ENCODE results near the gene STX7. TPM values are rescaled to one million over a fixed set of nuclear protein-coding genes. Genes with fewer than 3 reads are reported as not detected.

STX7 gene
- total and polyA plus RNA-seq, 2 donors: 39.7 to 41.1 TPM

DNA sequence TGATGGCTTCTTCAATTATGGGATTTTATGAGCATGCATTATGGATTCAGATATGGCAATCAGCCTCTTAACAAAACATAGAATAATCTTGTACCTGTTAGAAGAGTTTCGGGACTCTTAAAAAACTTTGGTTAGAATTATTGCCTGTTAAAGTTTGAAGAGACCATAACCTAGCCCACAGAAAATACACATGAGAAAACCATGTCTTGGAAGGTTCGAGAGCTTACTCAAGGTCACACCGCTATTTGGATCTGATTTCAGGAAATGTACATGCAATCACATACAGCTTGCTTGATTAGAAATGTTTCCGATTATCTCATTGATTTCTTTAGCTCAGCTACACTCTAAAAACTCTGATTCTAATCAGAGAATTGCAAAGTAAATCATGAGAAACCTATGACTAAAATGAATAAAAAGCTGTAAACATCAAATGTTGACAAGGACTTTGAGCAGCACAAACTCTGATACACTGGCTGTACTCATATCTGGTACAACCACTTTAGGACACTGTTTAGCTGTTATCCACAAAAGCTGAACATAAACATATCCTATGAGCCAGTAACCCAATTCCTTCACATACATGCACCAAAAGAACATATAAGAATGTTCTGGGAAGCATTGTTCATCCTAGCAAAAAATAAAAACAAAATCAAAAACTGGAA, 16.3 kb downstream of the STX7 start:
- Histone ChIP-seq H3K36me3 (ENCODE audit: insufficient read depth) (no peaks in the 10 kb centered on the region), H3K4me1 (ENCODE audit: insufficient read depth) (no peaks in the 10 kb centered on the region), H3K27ac (ENCODE audit: low read depth) (no peak overlapping the region), H3K4me3 (ENCODE audit: low read depth, low read length) (no peak overlapping the region)
- no peak for DNase-seq (ENCODE audit: extremely low spot score)
- WGBS: 48% methylated on average over 4 of the region's 4 CpGs

DNA sequence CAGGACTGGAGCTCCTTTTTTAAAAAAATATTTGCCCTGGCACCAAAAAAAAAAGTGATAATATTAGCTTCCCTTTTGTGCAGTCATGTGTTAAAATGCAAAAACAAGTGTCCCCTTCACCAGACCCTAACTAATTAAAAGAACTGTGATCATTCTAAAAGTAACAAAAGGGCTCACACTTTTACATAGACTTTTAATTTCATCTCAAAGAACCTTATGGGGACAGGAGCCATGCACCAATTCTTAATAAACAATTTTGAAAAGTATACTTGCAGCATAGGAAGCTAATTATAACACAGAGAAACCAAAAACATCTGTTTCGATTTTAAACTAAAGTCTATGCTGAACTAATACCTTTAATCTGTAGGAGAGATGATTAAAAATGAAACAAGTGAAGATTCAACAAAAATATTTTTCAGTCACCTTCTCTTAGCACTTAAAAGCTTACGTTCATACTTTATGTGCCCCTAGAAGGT, 17.3 kb downstream of the STX7 start:
- 61% methylated on average over 2 of the region's 2 CpGs for WGBS
- H3K27ac ChIP-seq (ENCODE audit: low read depth): no peak overlapping the region
- no peaks in the 10 kb centered on the region for H3K36me3 ChIP-seq (ENCODE audit: insufficient read depth)
- DNase-seq (ENCODE audit: extremely low spot score): no peak
- no peaks in the 10 kb centered on the region for H3K4me1 ChIP-seq (ENCODE audit: insufficient read depth)
- H3K4me3 ChIP-seq (ENCODE audit: low read depth, low read length): no peak overlapping the region

DNA sequence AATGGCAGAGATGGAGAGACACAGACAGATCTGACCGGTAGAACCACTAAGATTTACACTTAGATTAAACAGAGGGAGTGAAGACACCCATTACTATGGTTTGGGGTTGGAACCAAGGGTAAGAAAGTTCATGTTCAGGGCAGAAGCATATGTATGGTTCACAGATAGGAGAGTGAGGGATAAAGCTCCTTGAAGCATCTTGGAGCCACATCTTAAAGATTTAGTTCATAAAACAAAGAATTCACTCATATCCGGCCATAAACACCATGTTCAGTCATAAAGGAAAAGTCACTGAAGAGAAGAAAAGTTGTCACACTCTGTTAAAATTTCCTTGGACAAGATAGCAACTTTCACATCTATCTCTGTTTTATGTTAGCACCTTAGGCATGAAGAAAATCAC, 18.0 kb downstream of the STX7 start:
- no peaks in the 10 kb centered on the region for H3K4me1 ChIP-seq (ENCODE audit: insufficient read depth)
- no peaks in the 10 kb centered on the region for H3K36me3 ChIP-seq (ENCODE audit: insufficient read depth)
- WGBS: 51% methylated on average over 2 of the region's 2 CpGs
- H3K27ac ChIP-seq (ENCODE audit: low read depth): no peak overlapping the region
- no peak overlapping the region for H3K4me3 ChIP-seq (ENCODE audit: low read depth, low read length)
- DNase-seq (ENCODE audit: extremely low spot score): no peak

DNA sequence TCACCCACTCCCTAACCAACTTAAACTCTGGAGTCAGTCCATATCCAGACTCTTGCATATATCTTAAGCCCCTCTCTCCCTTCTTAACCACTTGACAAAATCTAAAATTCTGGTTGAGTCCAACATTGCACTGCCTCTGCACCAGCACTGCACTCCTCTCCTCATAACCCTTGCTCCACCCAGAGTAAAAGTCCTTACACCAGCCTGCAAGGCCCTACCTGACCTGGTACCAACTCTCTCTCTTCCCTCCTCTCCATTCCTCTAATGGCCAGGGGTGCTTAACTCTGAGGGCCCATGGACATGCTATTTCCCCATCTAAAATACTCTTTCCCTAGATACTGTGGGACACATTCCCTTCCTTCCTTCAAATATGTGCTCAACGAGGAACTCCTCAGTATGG, 21.0 kb downstream of the STX7 start:
- Histone ChIP-seq H3K27ac (ENCODE audit: low read depth) (no peak overlapping the region), H3K4me3 (ENCODE audit: low read depth, low read length) (no peak overlapping the region), H3K36me3 (ENCODE audit: insufficient read depth) (no peaks in the 10 kb centered on the region), H3K4me1 (ENCODE audit: insufficient read depth) (no peaks in the 10 kb centered on the region)
- 89% methylated on average over 1 of the region's 1 CpG for WGBS
- DNase-seq (ENCODE audit: extremely low spot score): no peak

DNA sequence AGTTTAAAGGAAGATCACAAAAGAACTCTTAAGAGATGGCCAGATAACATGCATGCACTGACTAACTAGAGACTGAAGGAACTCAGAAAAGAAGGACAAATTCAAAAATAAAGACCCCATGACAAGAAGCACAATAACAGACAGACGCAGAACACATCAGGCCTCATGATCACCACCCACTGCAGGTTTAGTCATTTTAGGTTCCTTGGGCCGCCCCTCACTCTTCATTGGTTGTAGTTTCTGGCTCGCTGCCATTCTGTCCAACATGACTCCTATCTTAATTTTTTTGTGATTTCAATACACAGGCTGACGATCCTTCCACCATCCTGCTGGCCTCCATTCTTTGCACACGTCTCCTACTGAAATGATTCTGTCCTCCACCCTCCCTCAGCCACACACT, 21.6 kb downstream of the STX7 start:
- Histone ChIP-seq H3K4me3 (ENCODE audit: low read depth, low read length) (no peak overlapping the region), H3K27ac (ENCODE audit: low read depth) (no peak overlapping the region)
- DNase-seq (ENCODE audit: extremely low spot score): no peak

DNA sequence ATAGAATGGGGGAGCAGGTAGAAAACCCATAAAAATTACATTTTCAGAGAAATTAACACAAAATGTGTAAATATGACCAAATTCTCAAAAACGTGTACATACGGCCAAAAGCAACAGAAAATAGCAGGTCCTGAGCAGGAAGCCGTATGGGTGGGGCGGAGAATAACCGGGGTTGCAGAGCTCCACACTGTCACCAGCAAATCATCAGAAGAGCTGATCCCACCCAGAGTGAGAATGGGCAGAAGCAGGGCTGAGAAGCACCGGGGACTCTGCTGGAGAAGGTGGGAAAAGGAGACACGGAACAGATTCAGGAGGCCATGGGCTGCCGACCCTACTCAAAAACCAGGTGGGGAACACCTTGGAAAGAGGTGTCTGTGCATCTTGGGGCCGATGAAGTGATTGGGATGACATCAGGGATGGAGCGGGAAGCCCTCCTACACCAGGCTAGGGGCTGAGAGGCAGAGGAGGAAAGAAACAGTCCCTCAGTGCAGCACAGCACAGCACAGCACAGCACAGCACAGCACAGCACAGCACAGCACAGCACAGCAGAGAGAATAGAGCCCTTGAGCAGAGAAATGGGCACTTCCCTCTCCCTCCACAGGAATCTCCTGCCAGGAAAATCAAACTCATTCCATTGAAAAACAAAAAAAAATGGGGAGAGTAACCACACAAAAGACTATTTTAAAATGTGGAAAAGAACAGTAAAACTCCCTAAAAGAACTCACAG, 22.3 kb downstream of the STX7 start:
- H3K4me1 ChIP-seq (ENCODE audit: insufficient read depth): no peaks in the 10 kb centered on the region
- H3K36me3 ChIP-seq (ENCODE audit: insufficient read depth): no peaks in the 10 kb centered on the region
- 79% methylated on average over 10 of the region's 10 CpGs for WGBS
- no peak overlapping the region for H3K27ac ChIP-seq (ENCODE audit: low read depth)
- H3K4me3 ChIP-seq (ENCODE audit: low read depth, low read length): no peak overlapping the region
- no peak for DNase-seq (ENCODE audit: extremely low spot score)

More for the DNA sequence above, 21.6 kb downstream of the STX7 start:
- Histone ChIP-seq H3K4me1 (ENCODE audit: insufficient read depth) (no peaks in the 10 kb centered on the region), H3K36me3 (ENCODE audit: insufficient read depth) (no peaks in the 10 kb centered on the region)
- WGBS: 88% methylated on average over 5 of the region's 5 CpGs

DNA sequence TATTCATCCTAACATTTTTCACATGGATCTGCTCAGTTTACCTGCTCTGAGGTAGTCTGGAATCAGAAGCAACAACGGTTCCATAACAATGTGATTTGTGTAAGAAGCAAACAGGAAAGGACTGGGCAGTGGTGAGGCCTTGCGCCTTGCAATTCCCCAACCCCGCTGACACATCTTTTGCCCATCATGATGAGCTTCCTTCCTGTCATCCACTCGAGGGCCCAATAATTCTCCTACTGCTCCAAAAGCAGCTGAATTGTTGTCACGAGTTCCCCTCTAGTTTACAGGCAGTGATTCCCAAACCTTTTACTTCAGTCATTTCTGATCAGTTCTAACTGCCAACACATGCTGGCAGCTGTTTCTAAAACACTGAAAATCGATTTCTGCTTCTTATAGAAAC, 22.9 kb downstream of the STX7 start:
- H3K27ac ChIP-seq (ENCODE audit: low read depth): no peak overlapping the region
- DNase-seq (ENCODE audit: extremely low spot score): no peak
- WGBS: 68% methylated on average over 6 of the region's 6 CpGs
- no peak overlapping the region for H3K4me3 ChIP-seq (ENCODE audit: low read depth, low read length)
- no peaks in the 10 kb centered on the region for H3K36me3 ChIP-seq (ENCODE audit: insufficient read depth)
- H3K4me1 ChIP-seq (ENCODE audit: insufficient read depth): no peaks in the 10 kb centered on the region

DNA sequence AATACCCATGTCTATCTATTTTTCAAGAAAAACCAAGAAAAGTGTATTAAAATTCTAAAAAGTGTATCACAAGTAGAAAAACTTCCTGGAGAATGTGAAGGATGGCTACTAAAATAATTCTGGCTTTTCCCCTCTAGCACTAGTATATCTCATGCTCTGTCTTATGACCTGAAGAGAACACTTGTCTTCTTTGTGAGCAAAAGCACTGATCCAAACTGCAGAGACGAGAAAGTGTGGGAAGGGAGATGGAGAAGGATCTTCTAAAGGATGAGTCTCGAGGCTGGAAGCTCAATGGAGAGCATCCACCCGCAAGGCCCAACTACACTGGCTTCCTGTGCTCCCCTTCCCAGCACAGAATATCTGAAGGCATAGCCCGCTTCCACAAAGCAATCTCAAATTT, 23.5 kb downstream of the STX7 start:
- 93% methylated on average over 4 of the region's 4 CpGs for WGBS
- Histone ChIP-seq H3K27ac (ENCODE audit: low read depth) (no peak overlapping the region), H3K4me3 (ENCODE audit: low read depth, low read length) (no peak overlapping the region), H3K4me1 (ENCODE audit: insufficient read depth) (no peaks in the 10 kb centered on the region), H3K36me3 (ENCODE audit: insufficient read depth) (no peaks in the 10 kb centered on the region)
- DNase-seq (ENCODE audit: extremely low spot score): no peak

DNA sequence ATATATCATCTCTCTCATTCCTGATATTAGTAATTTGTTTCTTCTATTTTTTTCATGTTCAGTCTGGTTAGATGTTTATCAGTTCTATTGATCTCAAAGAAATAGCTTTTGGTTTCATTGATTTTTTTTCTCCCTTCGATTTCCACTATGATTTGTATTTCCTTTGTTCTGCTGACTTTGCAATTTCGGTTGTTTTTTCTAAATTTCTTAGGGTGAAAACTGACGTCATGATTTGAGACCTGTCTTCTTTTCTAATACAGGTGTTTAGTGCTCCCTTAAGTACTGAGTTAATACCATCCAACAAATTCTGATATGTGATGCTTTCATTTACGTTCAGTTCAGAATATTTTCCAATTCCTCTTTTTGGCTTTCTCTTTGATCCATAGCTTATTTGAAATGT, 25.2 kb downstream of the STX7 start:
- 88% methylated on average over 4 of the region's 4 CpGs for WGBS
- H3K4me1 ChIP-seq (ENCODE audit: insufficient read depth): no peaks in the 10 kb centered on the region

DNA sequence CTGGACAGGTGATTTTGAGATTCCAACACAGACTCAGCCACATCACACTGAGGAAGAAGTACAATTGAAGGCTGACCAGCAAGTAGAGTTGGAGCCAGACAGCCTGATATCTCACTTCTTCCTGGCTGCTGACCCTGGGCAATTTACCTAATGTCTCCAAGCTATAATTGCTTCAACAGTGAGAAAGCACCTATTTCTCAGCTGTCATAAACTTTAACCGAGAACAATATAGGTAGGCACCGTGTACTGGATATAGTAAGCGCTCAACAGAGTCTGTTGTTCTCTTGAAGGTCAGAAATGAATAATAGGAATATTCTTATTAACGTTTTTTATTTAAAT, 28.3 kb downstream of the STX7 start:
- H3K4me1 ChIP-seq (ENCODE audit: insufficient read depth): no peaks in the 10 kb centered on the region
- WGBS: 77% methylated on average over 4 of the region's 4 CpGs

More for the DNA sequence above, 25.2 kb downstream of the STX7 start:
- no peak for DNase-seq (ENCODE audit: extremely low spot score)
- no peak overlapping the region for H3K27ac ChIP-seq (ENCODE audit: low read depth)
- no peak overlapping the region for H3K4me3 ChIP-seq (ENCODE audit: low read depth, low read length)
- no peaks in the 10 kb centered on the region for H3K36me3 ChIP-seq (ENCODE audit: insufficient read depth)

DNA sequence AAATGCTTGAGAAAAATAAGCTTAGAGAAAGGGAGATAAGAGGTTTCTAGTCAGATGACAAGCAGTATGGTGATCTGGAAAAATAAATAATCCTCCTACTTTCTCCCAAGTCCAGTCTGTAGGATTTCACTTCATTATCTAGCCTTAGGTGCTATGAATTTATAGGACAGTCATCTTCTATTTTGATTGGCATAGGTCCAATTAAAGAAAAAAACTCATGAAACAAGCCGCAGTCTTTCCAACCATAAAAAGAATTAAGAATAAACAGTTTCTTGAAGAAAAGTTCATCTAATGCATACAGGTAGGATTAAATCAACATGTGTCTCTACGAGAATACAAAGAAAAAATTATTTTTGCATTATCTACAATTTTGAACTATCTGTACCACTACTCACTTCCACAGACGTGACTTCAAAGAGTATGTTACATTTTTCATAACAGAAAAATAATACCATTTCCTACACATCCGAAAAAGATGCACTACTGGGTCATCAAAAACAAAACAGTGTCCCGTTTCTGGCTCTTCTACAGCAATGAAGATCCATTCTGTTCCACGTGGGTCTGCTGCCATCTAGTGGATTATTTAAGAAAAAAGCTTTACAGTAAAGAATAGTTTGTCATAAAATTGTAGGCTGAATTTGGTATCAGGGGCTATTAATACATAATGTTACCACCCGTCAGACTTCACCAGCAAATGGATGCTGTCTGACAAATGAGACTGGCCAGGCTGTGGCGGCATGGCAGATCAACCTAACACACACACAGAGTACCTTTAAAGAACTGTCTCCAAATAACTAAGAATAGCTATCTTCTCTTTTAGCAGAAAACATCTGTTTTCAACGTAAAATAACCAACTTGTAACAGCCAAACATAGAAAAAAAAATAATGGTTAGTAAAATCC, 28.9 kb downstream of the STX7 start:
- WGBS: 22% methylated on average over 9 of the region's 9 CpGs
- no peak overlapping the region for H3K27ac ChIP-seq (ENCODE audit: low read depth)
- H3K4me1 ChIP-seq (ENCODE audit: insufficient read depth): no peaks in the 10 kb centered on the region
- peak; percentile 71 for DNase-seq (ENCODE audit: extremely low spot score)
- H3K36me3 ChIP-seq (ENCODE audit: insufficient read depth): no peaks in the 10 kb centered on the region
- no peak overlapping the region for H3K4me3 ChIP-seq (ENCODE audit: low read depth, low read length)

More for the DNA sequence above, 28.3 kb downstream of the STX7 start:
- no peak overlapping the region for H3K4me3 ChIP-seq (ENCODE audit: low read depth, low read length)
- no peak overlapping the region for H3K27ac ChIP-seq (ENCODE audit: low read depth)
- H3K36me3 ChIP-seq (ENCODE audit: insufficient read depth): no peaks in the 10 kb centered on the region
- DNase-seq (ENCODE audit: extremely low spot score): no peak

DNA sequence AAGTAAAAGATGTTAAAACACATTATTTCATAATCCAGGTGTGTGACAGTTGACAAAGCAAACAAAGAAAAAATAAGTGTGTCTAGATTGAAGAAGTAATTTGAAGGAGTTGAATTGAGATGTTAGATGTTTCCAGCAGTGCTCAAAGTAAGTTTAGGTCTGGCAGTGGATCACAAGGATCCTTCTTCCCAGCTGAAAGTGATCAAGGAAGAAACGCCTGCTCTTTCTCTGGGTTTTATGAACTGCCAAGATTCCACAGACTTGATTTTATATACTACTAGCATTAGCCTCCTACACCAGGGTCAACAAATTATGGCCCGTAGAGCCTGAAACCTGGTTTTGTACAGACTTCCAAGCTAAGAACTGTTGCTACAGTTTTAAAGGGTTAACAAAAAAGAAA, 30.3 kb downstream of the STX7 start:
- WGBS: 35% methylated on average over 2 of the region's 2 CpGs
- peak; percentile 17 for DNase-seq (ENCODE audit: extremely low spot score)
- H3K27ac ChIP-seq (ENCODE audit: low read depth): no peak overlapping the region
- H3K4me3 ChIP-seq (ENCODE audit: low read depth, low read length): no peak overlapping the region
- no peaks in the 10 kb centered on the region for H3K36me3 ChIP-seq (ENCODE audit: insufficient read depth)
- H3K4me1 ChIP-seq (ENCODE audit: insufficient read depth): no peaks in the 10 kb centered on the region

DNA sequence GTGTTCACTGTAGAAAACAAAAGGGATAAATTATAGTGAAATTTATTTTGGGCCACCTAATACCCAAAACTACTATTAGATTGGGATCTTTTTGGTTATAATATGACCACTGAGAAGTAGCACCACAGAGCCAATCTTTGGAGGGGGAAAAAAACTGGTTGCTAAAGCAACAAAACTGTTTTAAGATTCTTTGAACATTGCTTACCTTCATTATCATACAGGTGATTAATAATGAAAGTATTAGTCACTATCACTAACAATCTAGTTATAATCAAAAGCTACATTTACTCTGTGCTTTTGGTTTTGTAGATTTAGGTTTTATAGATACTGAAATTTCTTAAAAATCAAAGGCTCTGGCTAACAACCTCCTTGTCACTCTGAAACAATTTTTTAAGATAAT, 31.7 kb downstream of the STX7 start:
- Histone ChIP-seq H3K36me3 (ENCODE audit: insufficient read depth) (no peaks in the 10 kb centered on the region), H3K27ac (ENCODE audit: low read depth) (no peak overlapping the region), H3K4me3 (ENCODE audit: low read depth, low read length) (no peak overlapping the region), H3K4me1 (ENCODE audit: insufficient read depth) (no peaks in the 10 kb centered on the region)
- DNase-seq (ENCODE audit: extremely low spot score): no peak

DNA sequence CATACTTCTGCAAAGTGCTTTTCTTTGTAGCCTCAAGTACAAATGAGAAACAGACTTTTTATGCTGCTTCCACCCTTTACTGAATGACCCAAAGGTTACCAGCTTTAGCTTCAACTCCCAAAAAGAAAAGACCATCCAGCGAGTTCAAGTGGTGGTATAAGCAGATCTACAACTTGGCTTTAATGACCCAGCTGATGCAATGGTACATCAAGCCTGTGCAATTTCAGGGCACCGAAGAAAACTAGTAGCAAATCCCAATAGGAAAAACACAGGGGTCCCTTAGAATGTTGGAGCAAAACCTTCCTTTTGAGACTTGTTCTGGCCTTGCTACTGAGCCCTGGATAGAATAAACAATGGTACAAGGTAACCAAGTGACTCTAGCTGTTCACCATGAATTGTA, 33.8 kb downstream of the STX7 start:
- 96% methylated on average over 2 of the region's 2 CpGs for WGBS
- Histone ChIP-seq H3K4me3 (ENCODE audit: low read depth, low read length) (no peak overlapping the region), H3K36me3 (ENCODE audit: insufficient read depth) (no peaks in the 10 kb centered on the region), H3K4me1 (ENCODE audit: insufficient read depth) (no peaks in the 10 kb centered on the region), H3K27ac (ENCODE audit: low read depth) (no peak overlapping the region)
- no peak for DNase-seq (ENCODE audit: extremely low spot score)

All from urinary bladder (tissue), 4 donors.